Stimulated activated naive CD8-positive, alpha-beta T cell treated with anti-CD3 and anti-CD28 coated beads, Interleukin-15, Interleukin-2, amounts not matched to agents 100 ng/mL and 50 ng/mL, for 24 hours (primary cell): ENCODE measurements around the gene GSTM4.

Experiments used
- H3K27ac Mint-ChIP-seq: one replicate; pipeline ENCODE4 v1.8.0; 2021; ENCODE audit warnings: mild to moderate bottlenecking, mixed read lengths
- H3K27me3 Mint-ChIP-seq: one replicate; pipeline ENCODE4 v1.8.0; 2021; ENCODE audit warnings: mixed read lengths
- H3K36me3 Mint-ChIP-seq: one replicate; pipeline ENCODE4 v1.8.0; 2021; ENCODE audit warnings: low read depth, mixed read lengths
- H3K4me1 Mint-ChIP-seq: one replicate; pipeline ENCODE4 v1.8.0; 2021; ENCODE audit warnings: low read depth, mixed read lengths
- H3K4me3 Mint-ChIP-seq: one replicate; pipeline ENCODE4 v1.8.0; 2021; ENCODE audit warnings: mild to moderate bottlenecking, mixed read lengths
- H3K9me3 Mint-ChIP-seq: one replicate; pipeline ENCODE4 v1.8.0; 2021; ENCODE audit warnings: mixed read lengths

Gene GSTM4

GRCh38 chr1:109641078-109641740, 14.7 kb upstream of the GSTM4 start:
- H3K9me3 Mint-ChIP-seq = no peaks in the 10 kb centered on the region
- no peaks in the 10 kb centered on the region for H3K36me3 Mint-ChIP-seq
- H3K27me3 Mint-ChIP-seq = peaks cover 3% of the 10 kb centered on the region
- no peak overlapping the region for H3K4me3 Mint-ChIP-seq
- H3K27ac Mint-ChIP-seq = no peak overlapping the region
- peaks cover 7% of the 10 kb centered on the region for H3K4me1 Mint-ChIP-seq

DNA sequence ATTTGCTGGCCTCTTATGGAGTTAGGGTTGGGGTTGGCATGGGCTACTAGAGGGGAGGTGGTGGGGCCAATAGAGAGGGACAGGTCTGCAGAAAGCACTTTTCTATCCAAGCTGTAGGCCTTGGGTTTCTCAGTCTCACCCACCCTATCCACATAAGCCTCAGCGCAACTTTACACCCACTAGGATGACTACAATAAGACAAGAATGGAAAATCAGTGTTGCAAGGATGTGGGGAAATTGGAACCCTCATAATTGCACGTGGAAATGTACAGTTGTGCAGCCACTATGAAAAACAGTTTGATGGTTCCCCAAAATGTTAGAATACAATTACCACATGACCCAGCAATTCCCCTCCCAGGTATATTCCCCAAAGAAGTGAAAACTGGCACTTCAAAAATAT, 14.0 kb upstream of the GSTM4 start:
- Mint-ChIP-seq H3K9me3 (no peaks in the 10 kb centered on the region), H3K27ac (no peak overlapping the region), H3K27me3 (peaks cover 3% of the 10 kb centered on the region), H3K4me3 (no peak overlapping the region), H3K36me3 (no peaks in the 10 kb centered on the region), H3K4me1 (peaks cover 7% of the 10 kb centered on the region)

DNA sequence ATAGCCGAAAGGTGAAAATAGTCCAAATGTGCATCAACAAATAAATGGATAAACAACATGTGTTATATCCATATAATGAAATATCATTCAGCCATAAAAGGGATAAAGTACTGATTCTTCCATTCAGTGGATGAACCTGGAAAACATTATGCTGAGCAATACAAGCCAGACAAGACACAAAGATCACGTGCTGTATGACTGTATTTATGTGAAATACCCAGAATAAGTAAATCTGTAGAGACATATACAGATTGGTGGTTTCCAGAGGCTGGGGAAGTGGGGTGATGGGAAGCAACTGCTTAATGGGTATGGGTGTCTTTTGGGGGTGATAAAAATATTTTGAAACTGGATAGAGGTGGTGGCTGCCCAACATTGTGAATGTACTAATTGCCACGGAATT, 13.3 kb upstream of the GSTM4 start:
- Mint-ChIP-seq H3K27me3 (peaks cover 3% of the 10 kb centered on the region), H3K4me1 (peaks cover 7% of the 10 kb centered on the region), H3K4me3 (no peak overlapping the region), H3K36me3 (no peaks in the 10 kb centered on the region), H3K27ac (no peak overlapping the region), H3K9me3 (no peaks in the 10 kb centered on the region)

GRCh38 chr1:109643385-109644230, 12.3 kb upstream of the GSTM4 start:
- Mint-ChIP-seq H3K36me3 (no peaks in the 10 kb centered on the region), H3K4me1 (peaks cover 7% of the 10 kb centered on the region), H3K4me3 (no peak overlapping the region), H3K27me3 (peaks cover 3% of the 10 kb centered on the region), H3K9me3 (no peaks in the 10 kb centered on the region), H3K27ac (no peak overlapping the region)

GRCh38 chr1:109644670-109645069, 11.2 kb upstream of the GSTM4 start:
- no peak overlapping the region for H3K27ac Mint-ChIP-seq
- H3K9me3 Mint-ChIP-seq = no peaks in the 10 kb centered on the region
- H3K36me3 Mint-ChIP-seq = no peaks in the 10 kb centered on the region
- peaks cover 3% of the 10 kb centered on the region for H3K27me3 Mint-ChIP-seq
- H3K4me3 Mint-ChIP-seq = no peak overlapping the region
- H3K4me1 Mint-ChIP-seq = peaks cover 7% of the 10 kb centered on the region

DNA sequence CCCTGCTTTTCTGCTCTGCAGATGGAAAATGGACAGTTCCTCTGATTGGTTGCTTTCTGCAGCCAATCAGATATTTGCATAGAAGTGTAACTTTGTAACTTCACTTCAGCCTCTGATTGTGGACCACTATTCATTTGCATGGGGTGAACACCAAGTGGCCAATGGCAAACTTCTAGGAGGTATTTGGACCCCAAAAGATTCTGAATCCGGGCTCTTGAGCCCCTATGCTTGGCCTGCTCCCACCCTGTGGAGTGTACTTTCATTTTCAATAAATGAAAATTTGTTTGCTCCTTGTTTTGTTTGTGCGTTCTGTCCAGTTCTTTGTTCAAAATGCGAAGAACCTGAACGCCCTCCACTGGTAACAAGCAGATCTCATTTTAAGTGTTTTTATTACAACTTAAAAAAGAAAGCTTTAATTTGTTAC, 6.4 kb upstream of the GSTM4 start:
- H3K4me1 Mint-ChIP-seq = no peaks in the 10 kb centered on the region
- H3K27ac Mint-ChIP-seq = no peak overlapping the region
- no peaks in the 10 kb centered on the region for H3K9me3 Mint-ChIP-seq
- H3K36me3 Mint-ChIP-seq = no peaks in the 10 kb centered on the region
- H3K4me3 Mint-ChIP-seq = no peak overlapping the region
- peaks cover 21% of the 10 kb centered on the region for H3K27me3 Mint-ChIP-seq

DNA sequence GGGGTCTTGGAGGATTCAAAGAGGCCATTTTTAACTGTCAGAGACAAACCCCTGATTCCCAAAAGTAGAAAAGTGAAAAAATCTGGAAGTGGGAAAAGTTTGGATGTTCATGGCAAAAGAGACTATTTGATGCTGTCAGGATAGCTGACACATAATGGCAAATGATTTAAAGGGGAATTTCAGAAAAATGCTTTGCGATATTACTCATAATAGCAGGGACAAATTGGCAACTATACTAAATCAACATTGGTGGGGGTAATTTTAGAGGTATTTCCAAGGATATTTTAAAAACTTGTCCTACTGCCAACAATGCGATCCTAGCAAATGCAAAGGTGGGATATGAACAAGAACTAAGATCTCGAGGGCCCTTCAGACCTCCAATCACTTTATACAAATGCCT, 5.3 kb upstream of the GSTM4 start:
- Mint-ChIP-seq H3K4me1 (peaks cover 10% of the 10 kb centered on the region), H3K27ac (no peak overlapping the region), H3K27me3 (peaks cover 26% of the 10 kb centered on the region), H3K36me3 (no peaks in the 10 kb centered on the region), H3K4me3 (no peak overlapping the region), H3K9me3 (no peaks in the 10 kb centered on the region)

- no peak overlapping the region for H3K27ac Mint-ChIP-seq
- no peaks in the 10 kb centered on the region for H3K36me3 Mint-ChIP-seq
- no peak overlapping the region for H3K4me3 Mint-ChIP-seq
- peaks cover 26% of the 10 kb centered on the region for H3K27me3 Mint-ChIP-seq
- peaks cover 14% of the 10 kb centered on the region for H3K4me1 Mint-ChIP-seq
- no peaks in the 10 kb centered on the region for H3K9me3 Mint-ChIP-seq
Observed at GRCh38 chr1:109652402-109652801, 3.5 kb upstream of the GSTM4 start.

- Mint-ChIP-seq H3K4me3 (no peak overlapping the region), H3K4me1 (peaks cover 14% of the 10 kb centered on the region), H3K27me3 (peaks cover 26% of the 10 kb centered on the region), H3K9me3 (no peaks in the 10 kb centered on the region), H3K27ac (no peak overlapping the region), H3K36me3 (no peaks in the 10 kb centered on the region)
Observed at GRCh38 chr1:109653306-109653705, 2.6 kb upstream of the GSTM4 start.

DNA sequence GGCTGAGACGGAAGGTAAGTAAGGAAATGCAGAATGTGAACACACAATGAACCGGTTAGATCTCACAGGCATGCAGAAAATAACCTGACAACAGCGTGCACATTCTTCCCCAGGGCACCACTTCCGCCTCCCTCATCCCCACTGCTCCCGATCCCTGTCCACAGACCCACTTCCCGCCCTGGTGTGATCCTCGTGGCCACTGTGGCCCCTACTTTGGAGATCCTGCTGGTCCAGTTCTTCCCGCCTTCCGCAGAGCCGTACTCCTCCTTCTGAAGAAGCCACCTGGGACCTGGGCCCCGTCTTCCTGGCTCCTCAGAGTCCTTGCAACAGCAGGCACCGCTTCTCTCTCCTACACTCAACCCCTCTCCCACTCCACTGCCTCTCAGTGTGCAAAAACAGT, 1.4 kb upstream of the GSTM4 start:
- peaks cover 26% of the 10 kb centered on the region for H3K27me3 Mint-ChIP-seq
- peaks cover 14% of the 10 kb centered on the region for H3K4me1 Mint-ChIP-seq
- H3K9me3 Mint-ChIP-seq = no peaks in the 10 kb centered on the region
- no peak overlapping the region for H3K4me3 Mint-ChIP-seq
- H3K27ac Mint-ChIP-seq = no peak overlapping the region
- no peaks in the 10 kb centered on the region for H3K36me3 Mint-ChIP-seq

DNA sequence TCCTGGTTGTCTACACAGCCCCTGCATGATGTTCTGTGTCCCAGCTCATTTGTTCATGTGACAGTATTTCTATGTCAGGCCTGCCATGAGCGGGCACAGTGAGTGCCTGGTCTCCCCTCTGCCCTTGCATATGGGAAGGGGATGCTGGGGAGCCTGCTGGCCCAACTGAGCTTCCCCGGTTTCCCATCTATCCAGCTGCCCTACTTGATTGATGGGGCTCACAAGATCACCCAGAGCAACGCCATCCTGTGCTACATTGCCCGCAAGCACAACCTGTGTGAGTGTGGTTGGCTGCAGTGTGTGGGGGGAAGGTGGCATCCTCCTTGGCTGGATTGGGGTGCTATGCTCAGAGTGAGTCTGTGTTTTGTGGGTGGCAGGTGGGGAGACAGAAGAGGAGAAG, 1.5 kb downstream of the GSTM4 start:
- Mint-ChIP-seq H3K9me3 (no peaks in the 10 kb centered on the region), H3K4me3 (peak overlapping the region; percentile 21), H3K27me3 (peaks cover 16% of the 10 kb centered on the region), H3K27ac (no peak overlapping the region), H3K36me3 (no peaks in the 10 kb centered on the region), H3K4me1 (peaks cover 14% of the 10 kb centered on the region)

- Mint-ChIP-seq H3K9me3 (no peaks in the 10 kb centered on the region), H3K4me1 (peaks cover 14% of the 10 kb centered on the region), H3K4me3 (no peak overlapping the region), H3K27ac (no peak overlapping the region), H3K36me3 (no peaks in the 10 kb centered on the region), H3K27me3 (peaks cover 13% of the 10 kb centered on the region)
Observed at GRCh38 chr1:109657970-109658369, 2.1 kb downstream of the GSTM4 start.

- Mint-ChIP-seq H3K4me1 (peaks cover 14% of the 10 kb centered on the region), H3K27me3 (peaks cover 7% of the 10 kb centered on the region), H3K27ac (no peak overlapping the region), H3K4me3 (no peak overlapping the region), H3K9me3 (no peaks in the 10 kb centered on the region), H3K36me3 (no peaks in the 10 kb centered on the region)
Observed at GRCh38 chr1:109658533-109659042, 2.7 kb downstream of the GSTM4 start.

- H3K36me3 Mint-ChIP-seq = no peaks in the 10 kb centered on the region
- peaks cover 14% of the 10 kb centered on the region for H3K4me1 Mint-ChIP-seq
- no peak overlapping the region for H3K27ac Mint-ChIP-seq
Observed at GRCh38 chr1:109659145-109659544, 3.2 kb downstream of the GSTM4 start.

GRCh38 chr1:109659997-109660690, 4.2 kb downstream of the GSTM4 start:
- no peaks in the 10 kb centered on the region for H3K9me3 Mint-ChIP-seq
- no peak overlapping the region for H3K4me3 Mint-ChIP-seq
- no peaks in the 10 kb centered on the region for H3K27me3 Mint-ChIP-seq
- H3K4me1 Mint-ChIP-seq = peaks cover 9% of the 10 kb centered on the region
- no peaks in the 10 kb centered on the region for H3K36me3 Mint-ChIP-seq
- no peak overlapping the region for H3K27ac Mint-ChIP-seq

More at GRCh38 chr1:109659145-109659544, 3.2 kb downstream of the GSTM4 start:
- no peaks in the 10 kb centered on the region for H3K9me3 Mint-ChIP-seq
- peaks cover 5% of the 10 kb centered on the region for H3K27me3 Mint-ChIP-seq
- no peak overlapping the region for H3K4me3 Mint-ChIP-seq
